Gastrocnemius medialis (tissue), 4 donors: ENCODE results near the gene CIB4.

Experiments
- CTCF ChIP-seq, 5 experiments: fragments of 450-650 bp in 3 of 5; fragments of 200-600 bp in 2 of 5; sonication (generic) in 2 of 5; IDR thresholded peaks in 4 of 5; conservative IDR thresholded peaks in 1 of 5; 1 replicate in 4 of 5; 2 replicates in 1 of 5; pipeline ENCODE4 v1.5.1; 2016 to 2019; ENCODE audit warnings: antibody characterized with exemption in 5 of 5, mild to moderate bottlenecking in 3 of 5, moderate library complexity in 3 of 5
- POLR2A ChIP-seq, 2 donors: fragments of 450-650 bp; IDR thresholded peaks; one replicate each; pipeline ENCODE4 v1.6.1; 2017; ENCODE audit warnings: antibody characterized with exemption in 2 of 2, mild to moderate bottlenecking in 2 of 2, moderate library complexity in 2 of 2

- no peak for TF ChIP-seq CTCF (IDR thresholded peaks at IDR 0.05 in 4 of 5, conservative IDR thresholded peaks at IDR 0.05 in 1 of 5)
- no peak for TF ChIP-seq POLR2A (IDR thresholded peaks at IDR 0.05)
Measured at GRCh38 chr2:26563686-26564085, 77.5 kb downstream of the CIB4 start.
